ENCODE data around the gene ACTL6B. TPM values are rescaled to one million over a fixed set of nuclear protein-coding genes. Genes with fewer than 3 reads are reported as not detected.
"Not testable (repeated sequence)": the region's sequence is repeated elsewhere in the genome, so short reads cannot be mapped to it uniquely, and the experiment has no call there.

The ACTL6B gene
- total RNA-seq (ENCODE audit: low replicate concordance): 1.8 and 2.4 TPM in 2 replicates
- long read RNA-seq, partial matches to known transcripts: 0 of 1 reads
- long read RNA-seq, other reads (novel, unspliced or antisense): 1 of 1 reads

DNA sequence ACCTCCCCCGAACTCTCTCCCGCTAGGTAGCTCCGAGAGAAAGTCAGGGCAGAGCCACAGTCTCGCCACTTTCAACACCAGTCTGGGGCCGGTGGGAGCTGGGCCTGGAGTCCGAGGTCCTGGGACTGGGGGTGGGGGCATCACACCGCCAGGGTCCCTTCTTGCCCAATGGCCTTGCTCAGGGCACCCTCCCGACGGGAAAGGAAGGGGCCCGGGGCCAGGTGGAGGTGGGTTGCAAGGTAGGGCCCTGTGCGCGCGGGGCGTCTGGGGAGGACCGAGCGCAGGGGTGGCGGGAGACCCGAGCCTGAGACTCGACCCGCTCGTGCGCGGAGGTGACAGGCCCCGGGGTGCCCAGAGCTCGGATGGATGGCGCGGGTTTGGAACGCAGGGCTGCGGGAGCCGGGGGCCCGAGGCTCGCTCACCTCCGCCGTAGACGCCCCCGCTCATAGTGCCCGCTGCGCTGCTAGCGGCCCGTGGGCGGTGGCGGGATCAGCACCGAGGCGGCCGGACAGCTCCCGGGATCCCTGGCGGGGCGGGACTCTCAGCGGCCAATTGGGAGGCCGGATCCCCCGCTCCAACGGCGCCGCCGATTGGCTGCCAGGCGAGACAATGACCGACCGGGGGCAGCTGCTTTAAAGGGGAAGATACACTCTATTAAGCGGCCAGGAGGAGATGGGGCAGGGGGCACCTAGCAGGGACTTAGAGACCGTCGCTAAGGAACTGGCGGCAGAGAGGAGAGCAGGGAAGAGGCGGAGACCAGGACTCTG is at the start of gene ACTL6B:
Gene ACTL6B, minus strand, starts transcription at position 541 of the 767 bp plus-strand sequence. Its CDS starts 94 bp downstream, at position 447.
- H3K9me3 Mint-ChIP-seq: no peaks in the 10 kb centered on the region
- peaks cover 42% of the 10 kb centered on the region for H3K27me3 Mint-ChIP-seq
- H3K27ac Mint-ChIP-seq: no peak within 1 kb of the TSS
- H3K36me3 Mint-ChIP-seq: no peaks in the 10 kb centered on the region
- peak; percentile 82 for DNase-seq (ENCODE audit: extremely low spot score, unreplicated experiment)
- H3K4me1 Mint-ChIP-seq (ENCODE audit: unreplicated experiment): no peaks in the 10 kb centered on the region
- TF ChIP-seq, protein P1, sequence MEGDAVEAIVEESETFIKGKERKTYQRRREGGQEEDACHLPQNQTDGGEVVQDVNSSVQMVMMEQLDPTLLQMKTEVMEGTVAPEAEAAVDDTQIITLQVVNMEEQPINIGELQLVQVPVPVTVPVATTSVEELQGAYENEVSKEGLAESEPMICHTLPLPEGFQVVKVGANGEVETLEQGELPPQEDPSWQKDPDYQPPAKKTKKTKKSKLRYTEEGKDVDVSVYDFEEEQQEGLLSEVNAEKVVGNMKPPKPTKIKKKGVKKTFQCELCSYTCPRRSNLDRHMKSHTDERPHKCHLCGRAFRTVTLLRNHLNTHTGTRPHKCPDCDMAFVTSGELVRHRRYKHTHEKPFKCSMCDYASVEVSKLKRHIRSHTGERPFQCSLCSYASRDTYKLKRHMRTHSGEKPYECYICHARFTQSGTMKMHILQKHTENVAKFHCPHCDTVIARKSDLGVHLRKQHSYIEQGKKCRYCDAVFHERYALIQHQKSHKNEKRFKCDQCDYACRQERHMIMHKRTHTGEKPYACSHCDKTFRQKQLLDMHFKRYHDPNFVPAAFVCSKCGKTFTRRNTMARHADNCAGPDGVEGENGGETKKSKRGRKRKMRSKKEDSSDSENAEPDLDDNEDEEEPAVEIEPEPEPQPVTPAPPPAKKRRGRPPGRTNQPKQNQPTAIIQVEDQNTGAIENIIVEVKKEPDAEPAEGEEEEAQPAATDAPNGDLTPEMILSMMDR (conservative IDR thresholded peaks at IDR 0.05): no peak
- H3K4me3 Mint-ChIP-seq: no peak within 1 kb of the TSS

DNA sequence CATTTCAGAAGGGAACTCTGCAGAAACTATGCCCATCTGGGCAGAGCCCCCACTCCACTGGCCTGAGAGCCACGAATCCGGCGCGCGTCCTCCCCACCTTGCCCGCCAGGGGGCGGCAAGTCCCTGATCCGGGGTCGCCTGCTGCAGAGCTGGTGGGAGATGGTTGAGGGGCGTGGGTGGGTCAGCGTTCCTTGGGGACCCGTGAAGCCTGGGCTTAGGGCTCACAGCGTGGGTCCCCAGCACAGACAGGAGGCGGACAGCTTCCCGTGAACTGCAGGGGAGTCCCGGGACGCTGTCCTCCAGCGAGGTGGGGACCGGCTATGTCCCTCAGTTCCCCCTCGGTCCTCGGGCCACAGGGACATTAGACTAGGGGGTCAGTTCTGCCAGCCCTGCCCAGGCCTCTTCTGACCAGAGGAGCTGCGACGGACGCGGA is 49.1 kb upstream of the ACTL6B start:
- Mint-ChIP-seq H3K4me3 (peak overlapping the region; percentile 98), H3K4me1 (ENCODE audit: unreplicated experiment) (peaks cover 4% of the 10 kb centered on the region), H3K27ac (peak overlapping the region; percentile 92), H3K9me3 (no peaks in the 10 kb centered on the region), H3K36me3 (peaks cover 3% of the 10 kb centered on the region), H3K27me3 (peaks cover 6% of the 10 kb centered on the region)
- TF ChIP-seq, protein P1 (conservative IDR thresholded peaks at IDR 0.05): peak; percentile 98
- DNase-seq (ENCODE audit: extremely low spot score, unreplicated experiment): peak; percentile 93

DNA sequence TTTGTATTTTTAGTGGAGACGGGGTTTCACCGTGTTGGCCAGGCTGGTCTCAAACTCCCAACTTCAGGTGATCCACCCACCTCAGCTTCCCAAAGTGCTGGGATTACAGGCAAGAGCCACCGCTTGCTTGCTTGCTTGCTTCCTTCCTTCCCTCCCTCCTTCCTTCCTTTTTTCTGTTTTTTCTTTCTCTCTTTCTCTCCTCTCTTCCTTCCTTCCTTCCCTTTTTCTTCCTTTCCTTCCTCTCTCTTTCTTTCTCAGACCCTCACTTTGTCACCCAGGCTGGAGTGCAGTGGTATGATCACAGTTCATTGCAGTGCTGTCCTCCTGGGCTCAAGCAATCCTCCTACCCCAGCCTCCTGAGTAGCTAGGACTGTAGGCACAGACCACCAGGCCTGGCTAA is 44.8 kb upstream of the ACTL6B start:
- not testable (repeated sequence) for H3K36me3 Mint-ChIP-seq; H3K4me1 Mint-ChIP-seq (ENCODE audit: unreplicated experiment); H3K9me3 Mint-ChIP-seq; H3K4me3 Mint-ChIP-seq; H3K27ac Mint-ChIP-seq; DNase-seq (ENCODE audit: extremely low spot score, unreplicated experiment)
- peaks cover 16% of the 10 kb centered on the region for H3K27me3 Mint-ChIP-seq

DNA sequence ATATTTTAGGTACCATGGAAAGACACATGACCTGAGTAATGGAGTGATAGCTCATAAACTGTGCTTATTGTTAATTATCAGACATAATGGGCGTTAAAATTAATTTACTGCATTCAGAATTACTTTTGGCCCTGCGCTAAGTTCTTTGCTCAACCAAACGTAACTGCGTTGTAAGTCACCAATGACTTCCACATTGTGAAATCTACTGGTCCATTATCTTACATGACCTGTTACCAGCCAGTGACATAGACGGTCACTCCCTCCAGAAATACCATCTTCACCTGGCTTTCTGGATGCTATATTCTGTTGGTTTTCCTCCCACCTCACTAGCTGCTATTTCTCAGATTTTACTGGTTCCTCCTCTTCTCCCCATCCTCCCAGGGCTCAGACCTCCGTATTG is 42.8 kb upstream of the ACTL6B start:
- Mint-ChIP-seq H3K27ac (no peak overlapping the region), H3K4me3 (no peak overlapping the region), H3K4me1 (ENCODE audit: unreplicated experiment) (no peaks in the 10 kb centered on the region), H3K9me3 (no peaks in the 10 kb centered on the region), H3K27me3 (peaks cover 18% of the 10 kb centered on the region), H3K36me3 (no peaks in the 10 kb centered on the region)
- DNase-seq (ENCODE audit: extremely low spot score, unreplicated experiment): no peak
- TF ChIP-seq, protein P1 (conservative IDR thresholded peaks at IDR 0.05): no peak

DNA sequence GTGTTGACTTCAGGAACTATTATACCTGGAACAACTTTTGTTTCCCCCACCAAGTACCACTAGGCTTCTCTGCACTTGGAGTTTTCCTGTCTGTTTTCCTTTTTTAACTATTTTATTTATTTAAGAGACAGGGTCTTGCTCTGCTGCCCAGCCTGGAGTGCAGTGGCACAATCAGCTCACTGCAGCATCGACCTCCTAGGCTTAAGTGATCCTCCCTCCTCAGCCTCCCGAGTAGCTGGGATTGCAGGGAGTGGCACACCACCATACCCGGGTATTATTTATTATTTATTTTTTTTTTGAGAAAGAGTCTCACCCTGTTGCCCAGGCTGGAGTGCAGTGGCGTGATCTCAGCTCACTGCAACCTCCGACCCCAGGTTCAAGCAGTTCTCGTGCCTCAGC is 39.9 kb upstream of the ACTL6B start:
- Mint-ChIP-seq H3K4me3 (peak overlapping the region; percentile 83), H3K36me3 (no peaks in the 10 kb centered on the region), H3K4me1 (ENCODE audit: unreplicated experiment) (peaks cover 17% of the 10 kb centered on the region), H3K9me3 (no peaks in the 10 kb centered on the region), H3K27me3 (peaks cover 14% of the 10 kb centered on the region), H3K27ac (peak overlapping the region; percentile 57)
- TF ChIP-seq, protein P1 (conservative IDR thresholded peaks at IDR 0.05): no peak
- DNase-seq (ENCODE audit: extremely low spot score, unreplicated experiment): no peak

DNA sequence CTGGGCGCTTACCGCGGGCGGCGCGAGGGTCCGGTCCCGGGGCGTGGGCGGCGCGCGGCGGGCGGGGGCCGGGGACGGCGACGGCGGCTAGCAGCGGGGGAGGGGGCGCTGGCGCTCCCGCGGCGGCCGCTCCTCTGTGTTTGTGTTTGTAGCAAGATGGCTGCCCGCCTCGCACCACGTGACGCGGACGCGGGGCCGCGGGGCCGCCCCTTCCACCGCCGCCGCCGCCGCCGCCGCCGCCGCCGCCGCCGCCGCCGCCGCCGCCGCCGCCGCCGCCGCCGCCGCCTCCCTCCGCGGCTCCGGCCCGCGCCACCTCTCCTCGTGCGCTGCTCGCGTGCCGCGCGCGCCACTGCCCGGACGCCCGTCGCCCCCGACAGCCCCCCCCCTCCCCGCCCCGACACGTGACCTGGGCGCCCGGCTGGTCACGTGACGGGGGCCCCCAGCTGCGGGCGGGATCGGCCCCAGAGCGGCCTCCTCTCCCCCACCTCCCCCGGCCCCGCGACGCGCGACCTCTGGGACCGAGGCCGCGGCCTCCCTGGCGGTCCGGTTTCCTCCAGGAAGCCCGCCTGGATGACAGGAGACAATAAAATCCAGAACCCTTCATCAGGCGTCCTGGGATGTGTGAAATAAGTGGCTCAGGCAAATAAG is 38.0 kb upstream of the ACTL6B start, which contains the start of gene GIGYF1:
Gene GIGYF1, minus strand, starts transcription at position 153 of the 648 bp plus-strand sequence. CDS start 6,012 bp downstream, outside the sequence.
- Mint-ChIP-seq H3K4me3 (peak within 1 kb of the TSS; percentile 94), H3K27ac (peak within 1 kb of the TSS; percentile 93), H3K27me3 (peaks cover 7% of the 10 kb centered on the region), H3K9me3 (no peaks in the 10 kb centered on the region), H3K4me1 (ENCODE audit: unreplicated experiment) (peaks cover 17% of the 10 kb centered on the region), H3K36me3 (no peaks in the 10 kb centered on the region)
- TF ChIP-seq, protein P1 (conservative IDR thresholded peaks at IDR 0.05): no peak
- DNase-seq (ENCODE audit: extremely low spot score, unreplicated experiment): no peak

Measured in type B pancreatic cell (in vitro differentiated cells).